Measurements from ENCODE around the gene JARID2. TPM values are rescaled to one million over a fixed set of nuclear protein-coding genes. Genes with fewer than 3 reads are reported as not detected.
"Not testable (repeated sequence)": the region's sequence is repeated elsewhere in the genome, so short reads cannot be mapped to it uniquely, and the experiment has no call there.

JARID2 gene
- polyA plus RNA-seq, 3 donors = 2.0 to 7.0 (median 3.8) TPM

DNA sequence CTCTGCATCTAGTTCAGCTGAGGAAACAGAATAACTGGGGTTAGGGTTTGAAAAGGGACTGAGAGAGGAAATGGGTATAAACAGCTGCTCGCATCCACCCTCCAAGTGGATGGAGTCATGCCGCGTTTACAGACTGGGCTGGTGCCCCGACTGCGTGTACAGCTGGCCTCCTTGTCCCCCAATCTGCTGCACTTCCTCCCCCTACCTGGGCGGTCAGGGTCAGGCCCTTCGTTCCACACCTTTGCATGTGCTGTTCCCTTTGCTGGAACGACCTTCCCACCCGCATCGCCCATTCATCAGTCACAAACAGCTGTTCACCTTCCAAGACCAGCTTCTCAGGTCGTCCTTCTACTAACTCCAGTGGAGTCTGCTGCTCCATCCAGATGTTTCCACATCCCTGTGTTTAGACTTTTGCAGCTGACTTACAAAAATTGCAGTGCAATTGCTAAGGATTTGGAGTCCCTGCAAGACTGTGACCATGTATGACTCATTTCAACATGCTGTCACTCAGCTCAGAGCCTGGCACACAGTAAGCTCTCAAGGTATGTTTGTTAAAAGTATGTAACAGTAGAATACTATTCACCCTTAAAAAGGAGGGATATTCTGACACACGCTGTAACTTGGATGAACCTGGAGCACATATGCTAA, 287.6 kb downstream of the JARID2 start:
- H3K27ac ChIP-seq (ENCODE audit: low read depth, low read length) = no peak overlapping the region
- WGBS, 3 donors = 86 to 93% (median 89%) methylated on average over 12 of the region's 12 CpGs

GRCh38 chr6:15534974-15535373, 289.1 kb downstream of the JARID2 start:
- 59 to 95% (median 71%) methylated on average over 3 of the region's 3 CpGs for WGBS, 3 donors
- H3K27ac ChIP-seq (ENCODE audit: low read depth, low read length) = no peak overlapping the region

GRCh38 chr6:15535495-15536197, 289.8 kb downstream of the JARID2 start:
- no peak overlapping the region for H3K27ac ChIP-seq (ENCODE audit: low read depth, low read length)
- 93 to 97% (median 94%) methylated on average over 3 of the region's 3 CpGs for WGBS, 3 donors

DNA sequence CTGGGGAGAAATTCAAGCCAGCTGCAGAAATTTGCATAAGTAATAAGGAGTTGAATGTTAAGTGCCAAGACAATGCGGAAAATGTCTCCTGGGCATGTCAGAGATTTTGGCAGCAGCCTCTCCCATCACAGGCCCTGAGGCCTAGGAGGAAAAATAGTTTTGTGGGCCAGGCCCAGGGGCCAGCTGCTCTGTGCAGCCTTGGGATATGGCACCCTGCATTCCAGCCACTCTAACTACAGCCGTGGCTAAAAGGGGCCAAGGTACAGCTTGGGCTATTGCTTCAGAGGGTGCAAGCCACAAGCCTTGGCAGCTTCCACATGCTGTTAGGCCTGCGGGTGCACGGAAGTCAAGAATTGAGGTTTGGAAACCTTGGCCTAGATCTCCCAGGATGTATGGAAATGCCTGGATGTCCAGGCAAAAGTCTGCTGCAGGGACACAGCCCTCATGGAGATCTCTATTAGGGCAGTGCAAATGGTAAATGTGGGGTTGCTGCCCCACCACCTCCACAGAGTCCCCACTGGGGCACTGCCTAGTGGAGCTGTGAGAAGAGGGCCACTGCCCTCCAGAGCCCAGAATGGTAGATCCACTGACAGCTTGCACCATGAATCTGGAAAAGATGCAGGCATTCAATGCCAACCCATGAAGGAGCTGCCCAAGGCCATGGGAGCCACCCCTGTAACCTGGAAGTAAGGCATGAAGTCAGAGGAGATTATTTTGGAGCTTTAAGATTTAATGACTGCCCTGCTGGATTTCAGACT, 290.5 kb downstream of the JARID2 start:
- WGBS, 3 donors = 64 to 81% (median 65%) methylated on average over 4 of the region's 4 CpGs
- no peak overlapping the region for H3K27ac ChIP-seq (ENCODE audit: low read depth, low read length)

DNA sequence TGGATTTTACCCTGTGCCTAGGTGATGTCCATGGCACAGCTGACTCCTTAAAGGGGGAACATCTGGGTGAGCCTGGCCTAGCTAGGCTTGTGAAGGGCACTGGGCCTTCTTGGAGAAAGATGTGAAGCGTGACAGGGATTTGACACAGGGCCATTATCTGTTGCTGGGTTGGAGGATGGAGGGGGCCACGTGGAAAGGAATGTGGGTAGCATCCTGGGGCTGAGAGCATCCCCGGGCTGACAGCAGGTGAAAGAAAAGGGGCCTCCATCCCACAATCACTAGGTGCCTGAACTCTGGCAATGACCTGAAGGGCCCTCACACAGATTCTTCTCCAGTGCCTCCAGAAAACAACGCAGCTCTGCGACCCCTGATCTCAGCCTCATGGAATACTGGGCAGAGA, 292.2 kb downstream of the JARID2 start:
- 92 to 95% (median 94%) methylated on average over 5 of the region's 5 CpGs for WGBS, 3 donors
- H3K27ac ChIP-seq (ENCODE audit: low read depth, low read length) = no peak overlapping the region

GRCh38 chr6:15538766-15539495, 293.1 kb downstream of the JARID2 start:
- no peak overlapping the region for H3K27ac ChIP-seq (ENCODE audit: low read depth, low read length)
- 83 to 87% (median 86%) methylated on average over 9 of the region's 9 CpGs for WGBS, 3 donors

- no peak overlapping the region for H3K27ac ChIP-seq (ENCODE audit: low read depth, low read length)
- 59 to 91% (median 75%) methylated on average over 7 of the region's 7 CpGs for WGBS, 3 donors
Observed at GRCh38 chr6:15539722-15540270, 293.9 kb downstream of the JARID2 start.

DNA sequence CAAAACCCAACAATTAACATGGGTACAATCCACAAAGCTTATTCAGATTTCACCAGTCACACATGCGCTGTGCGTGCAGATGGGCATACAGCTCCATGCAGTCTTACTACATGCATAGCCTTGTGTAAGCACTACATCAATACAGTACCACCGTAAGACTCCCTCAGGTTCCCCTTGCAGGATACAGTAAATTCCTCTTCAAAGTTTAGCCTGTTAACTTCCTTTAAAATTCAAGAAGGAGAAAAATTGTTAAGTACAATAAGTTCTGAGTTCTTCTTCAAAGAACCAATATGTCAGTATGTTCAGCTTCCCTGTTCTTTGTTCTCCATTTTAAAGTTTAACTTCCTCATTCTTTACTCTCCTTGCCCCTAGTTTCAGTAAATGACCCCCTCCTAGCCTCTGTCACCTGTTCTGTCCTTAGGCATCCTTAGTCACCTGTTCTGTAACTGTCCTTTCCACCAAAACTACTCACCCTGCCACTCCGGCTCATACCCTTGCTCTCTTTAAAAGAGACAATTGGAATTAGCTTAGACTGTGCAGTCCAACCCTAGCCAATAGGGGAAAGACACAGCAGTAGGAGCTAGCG, 297.6 kb downstream of the JARID2 start:
- not testable (repeated sequence) for H3K27ac ChIP-seq (ENCODE audit: low read depth, low read length)
- 88 to 99% (median 96%) methylated on average over 5 of the region's 5 CpGs for WGBS, 3 donors

DNA sequence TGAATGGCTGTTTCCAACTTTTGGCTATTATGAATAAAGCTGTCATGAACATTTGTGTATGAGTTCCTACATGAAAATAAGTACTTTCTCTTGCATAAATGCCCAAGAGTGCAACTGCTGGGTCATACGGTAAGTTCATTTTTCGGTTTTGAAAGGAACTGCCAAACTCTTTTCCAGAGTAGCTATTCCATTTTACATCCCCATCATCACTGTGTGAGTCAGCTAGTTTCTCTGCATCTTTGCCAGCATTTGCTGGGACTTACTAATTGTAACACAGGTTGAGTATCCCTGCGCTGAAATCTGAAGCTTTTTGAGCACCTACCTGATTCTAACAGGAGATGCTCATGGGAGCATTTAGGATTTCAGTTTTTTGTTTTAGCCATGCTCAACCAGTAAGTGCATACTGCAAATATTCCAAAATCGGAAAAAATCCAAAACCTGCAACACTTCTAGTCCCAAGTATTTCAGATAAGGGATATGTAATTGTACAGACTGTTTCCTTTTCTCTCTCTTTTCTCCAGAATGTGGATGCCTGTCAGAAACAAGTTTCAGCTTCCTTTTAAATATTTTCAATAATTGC, 298.5 kb downstream of the JARID2 start:
- H3K27ac ChIP-seq (ENCODE audit: low read depth, low read length) = no peak overlapping the region
- WGBS, 3 donors = 75 to 94% (median 80%) methylated on average over 4 of the region's 4 CpGs

- H3K27ac ChIP-seq (ENCODE audit: low read depth, low read length) = no peak overlapping the region
- 86 to 95% (median 95%) methylated on average over 5 of the region's 5 CpGs for WGBS, 3 donors
Observed at GRCh38 chr6:15546591-15546990, 300.7 kb downstream of the JARID2 start.

GRCh38 chr6:15547400-15547799, 301.5 kb downstream of the JARID2 start:
- no peak overlapping the region for H3K27ac ChIP-seq (ENCODE audit: low read depth, low read length)
- WGBS, 3 donors = 54 to 95% (median 87%) methylated on average over 5 of the region's 5 CpGs

GRCh38 chr6:15549371-15549770, 303.5 kb downstream of the JARID2 start:
- 85 to 95% (median 93%) methylated on average over 12 to 14 of the region's 14 CpGs for WGBS, 3 donors
- H3K27ac ChIP-seq (ENCODE audit: low read depth, low read length) = no peak overlapping the region

GRCh38 chr6:15550546-15551123, 304.8 kb downstream of the JARID2 start:
- no peak overlapping the region for H3K27ac ChIP-seq (ENCODE audit: low read depth, low read length)
- 58 to 91% (median 67%) methylated on average over 2 of the region's 2 CpGs for WGBS, 3 donors

- H3K27ac ChIP-seq (ENCODE audit: low read depth, low read length) = no peak overlapping the region
- WGBS, 3 donors = 74 to 92% (median 74%) methylated on average over 7 of the region's 7 CpGs
Observed at GRCh38 chr6:15551262-15551661, 305.4 kb downstream of the JARID2 start.

DNA sequence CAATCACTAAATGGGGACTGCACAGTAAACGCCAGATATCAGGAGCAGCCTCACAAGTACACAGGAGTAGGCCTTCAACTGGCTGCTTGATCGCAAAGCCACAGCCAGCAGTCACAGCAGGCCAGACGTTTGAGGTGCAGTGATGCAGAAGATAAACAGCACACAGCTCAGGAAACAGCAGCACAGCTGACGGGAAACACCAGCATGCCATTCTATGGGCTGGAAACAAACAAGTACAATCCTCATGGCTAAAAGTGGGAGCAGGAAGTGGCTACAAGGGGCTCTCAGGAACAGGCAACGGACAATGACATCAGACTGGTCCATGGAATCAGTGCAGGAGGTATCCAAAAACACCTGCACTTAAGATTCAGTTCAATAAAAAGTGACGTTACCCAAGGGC, 305.9 kb downstream of the JARID2 start:
- WGBS, 3 donors = 45 to 58% (median 51%) methylated on average over 6 of the region's 6 CpGs
- no peak overlapping the region for H3K27ac ChIP-seq (ENCODE audit: low read depth, low read length)

DNA sequence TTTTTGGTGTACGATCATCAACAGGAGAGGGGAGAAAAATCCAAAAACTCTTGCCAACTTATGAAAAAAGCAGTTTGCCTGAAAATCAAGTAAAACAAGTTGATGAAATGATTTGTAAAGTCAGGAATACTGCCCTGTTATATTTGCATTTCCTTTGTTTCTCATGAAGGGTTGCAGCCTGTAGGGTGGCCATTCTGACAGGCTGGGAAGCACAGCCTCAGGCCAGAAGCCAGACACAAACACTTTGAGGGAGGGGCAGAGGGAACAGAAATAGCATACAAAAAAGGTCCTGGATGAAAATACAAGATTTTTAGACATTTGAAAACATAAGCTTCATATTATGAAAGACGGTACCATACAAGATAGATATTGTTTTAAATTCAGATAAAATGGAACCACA, 307.2 kb downstream of the JARID2 start:
- no peak overlapping the region for H3K27ac ChIP-seq (ENCODE audit: low read depth, low read length)
- WGBS, 3 donors = 94 to 98% (median 96%) methylated on average over 2 of the region's 2 CpGs

GRCh38 chr6:15553736-15554294, 307.9 kb downstream of the JARID2 start:
- 97 to 98% (median 98%) methylated on average over 4 of the region's 4 CpGs for WGBS, 3 donors
- no peak overlapping the region for H3K27ac ChIP-seq (ENCODE audit: low read depth, low read length)

Measured in adipose tissue (tissue), 3 donors.